ENCODE measurements around the gene ATXN1.
"Not testable (repeated sequence)": the region's sequence is repeated elsewhere in the genome, so short reads cannot be mapped to it uniquely, and the experiment has no call there.

ATXN1 gene

GRCh38 chr6:16431106-16431505 lies 330.2 kb downstream of the ATXN1 start:
- no peak for DNase-seq (ENCODE audit: extremely low read depth in 1 of 2, low read depth in 1 of 2)

GRCh38 chr6:16430391-16431089 lies 330.7 kb downstream of the ATXN1 start:
- no peak for DNase-seq (ENCODE audit: extremely low read depth in 1 of 2, low read depth in 1 of 2)

- no peak for DNase-seq (ENCODE audit: extremely low read depth in 1 of 2, low read depth in 1 of 2)
These were observed 331.6 kb downstream of the ATXN1 start for GRCh38 chr6:16429669-16430068.

GRCh38 chr6:16427124-16427523 lies 334.1 kb downstream of the ATXN1 start:
- DNase-seq (ENCODE audit: extremely low read depth in 1 of 2, low read depth in 1 of 2) = no peak

GRCh38 chr6:16425881-16426615 lies 335.2 kb downstream of the ATXN1 start:
- DNase-seq (ENCODE audit: extremely low read depth in 1 of 2, low read depth in 1 of 2) = no peak

GRCh38 chr6:16421462-16421960 lies 339.7 kb downstream of the ATXN1 start:
- DNase-seq (ENCODE audit: extremely low read depth in 1 of 2, low read depth in 1 of 2) = no peak

GRCh38 chr6:16420715-16421461 lies 340.4 kb downstream of the ATXN1 start:
- no peak for DNase-seq (ENCODE audit: extremely low read depth in 1 of 2, low read depth in 1 of 2)

GRCh38 chr6:16420337-16420714 lies 340.9 kb downstream of the ATXN1 start:
- DNase-seq (ENCODE audit: extremely low read depth in 1 of 2, low read depth in 1 of 2) = no peak

GRCh38 chr6:16419636-16420336 lies 341.5 kb downstream of the ATXN1 start:
- no peak for DNase-seq (ENCODE audit: extremely low read depth in 1 of 2, low read depth in 1 of 2)

- no peak for DNase-seq (ENCODE audit: extremely low read depth in 1 of 2, low read depth in 1 of 2)
These were observed 343.1 kb downstream of the ATXN1 start for GRCh38 chr6:16418151-16418550.

GRCh38 chr6:16415677-16416076 lies 345.6 kb downstream of the ATXN1 start:
- no peak for DNase-seq (ENCODE audit: extremely low read depth in 1 of 2, low read depth in 1 of 2)

GRCh38 chr6:16414205-16414604 lies 347.1 kb downstream of the ATXN1 start:
- DNase-seq (ENCODE audit: extremely low read depth in 1 of 2, low read depth in 1 of 2) = no peak

GRCh38 chr6:16413399-16413798 lies 347.9 kb downstream of the ATXN1 start:
- no peak for DNase-seq (ENCODE audit: extremely low read depth in 1 of 2, low read depth in 1 of 2)

GRCh38 chr6:16412982-16413381 lies 348.3 kb downstream of the ATXN1 start:
- no peak for DNase-seq (ENCODE audit: extremely low read depth in 1 of 2, low read depth in 1 of 2)

GRCh38 chr6:16412171-16412570 lies 349.1 kb downstream of the ATXN1 start:
- no peak for DNase-seq (ENCODE audit: extremely low read depth in 1 of 2, low read depth in 1 of 2)

GRCh38 chr6:16409531-16410441 lies 351.5 kb downstream of the ATXN1 start:
- peak in 1 of 2 donors; percentile 18 for DNase-seq (ENCODE audit: extremely low read depth in 1 of 2, low read depth in 1 of 2)

- DNase-seq (ENCODE audit: extremely low read depth in 1 of 2, low read depth in 1 of 2) = no peak
These were observed 352.5 kb downstream of the ATXN1 start for GRCh38 chr6:16408766-16409165.

GRCh38 chr6:16406966-16407365 lies 354.3 kb downstream of the ATXN1 start:
- no peak for DNase-seq (ENCODE audit: extremely low read depth in 1 of 2, low read depth in 1 of 2)

GRCh38 chr6:16406538-16406937 lies 354.7 kb downstream of the ATXN1 start:
- DNase-seq (ENCODE audit: extremely low read depth in 1 of 2, low read depth in 1 of 2) = not testable (repeated sequence)

- DNase-seq (ENCODE audit: extremely low read depth in 1 of 2, low read depth in 1 of 2) = no peak
These were observed 355.9 kb downstream of the ATXN1 start for GRCh38 chr6:16405375-16405774.

All from activated CD8-positive, alpha-beta memory T cell treated with anti-CD3 and anti-CD28 coated beads for 1 hour (primary cell).